WERI-Rb-1 (cell line): ENCODE results near the gene OR51V1.
"Not testable (repeated sequence)": the region's sequence is repeated elsewhere in the genome, so short reads cannot be mapped to it uniquely, and the experiment has no call there.

Experiments used
- DNase-seq: peaks from one replicate; pipeline ENCODE4 v3.0.0-alpha.2; 2020
- H3K27ac ChIP-seq: fragments of 250-450 bp; sonication (Bioruptor Pico); 2 replicates; pipeline ENCODE4 v1.5.1; 2020; ENCODE audit warnings: mild to moderate bottlenecking, moderate library complexity
- H3K27me3 ChIP-seq: fragments of 250-450 bp; sonication (Bioruptor Pico); 2 replicates; pipeline ENCODE4 v1.5.1; 2021; ENCODE audit warnings: mild to moderate bottlenecking, low read depth, moderate library complexity; ENCODE audit not compliant: insufficient read depth, severe bottlenecking
- H3K36me3 ChIP-seq: fragments of 250-450 bp; sonication (Bioruptor Pico); 2 replicates; pipeline ENCODE4 v1.5.1; 2020; ENCODE audit warnings: mild to moderate bottlenecking, moderate library complexity
- H3K4me3 ChIP-seq: 2 replicates; pipeline ENCODE4 v1.5.1; 2011; ENCODE audit warnings: low read depth, mild to moderate bottlenecking, control low read depth, low read length
- H3K9me3 ChIP-seq: fragments of 250-450 bp; sonication (Bioruptor Pico); 2 replicates; pipeline ENCODE4 v1.5.1; 2021; ENCODE audit warnings: mild to moderate bottlenecking, moderate library complexity; ENCODE audit not compliant: severe bottlenecking
- TF ChIP-seq, protein P1 (sequence below): IDR thresholded peaks from 2 replicates; pipeline ENCODE4 v1.5.1; 2011; ENCODE audit warnings: low read depth, mild to moderate bottlenecking, control low read depth, inconsistent platforms, low read length

OR51V1 gene, protein sequence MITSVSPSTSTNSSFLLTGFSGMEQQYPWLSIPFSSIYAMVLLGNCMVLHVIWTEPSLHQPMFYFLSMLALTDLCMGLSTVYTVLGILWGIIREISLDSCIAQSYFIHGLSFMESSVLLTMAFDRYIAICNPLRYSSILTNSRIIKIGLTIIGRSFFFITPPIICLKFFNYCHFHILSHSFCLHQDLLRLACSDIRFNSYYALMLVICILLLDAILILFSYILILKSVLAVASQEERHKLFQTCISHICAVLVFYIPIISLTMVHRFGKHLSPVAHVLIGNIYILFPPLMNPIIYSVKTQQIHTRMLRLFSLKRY

DNA sequence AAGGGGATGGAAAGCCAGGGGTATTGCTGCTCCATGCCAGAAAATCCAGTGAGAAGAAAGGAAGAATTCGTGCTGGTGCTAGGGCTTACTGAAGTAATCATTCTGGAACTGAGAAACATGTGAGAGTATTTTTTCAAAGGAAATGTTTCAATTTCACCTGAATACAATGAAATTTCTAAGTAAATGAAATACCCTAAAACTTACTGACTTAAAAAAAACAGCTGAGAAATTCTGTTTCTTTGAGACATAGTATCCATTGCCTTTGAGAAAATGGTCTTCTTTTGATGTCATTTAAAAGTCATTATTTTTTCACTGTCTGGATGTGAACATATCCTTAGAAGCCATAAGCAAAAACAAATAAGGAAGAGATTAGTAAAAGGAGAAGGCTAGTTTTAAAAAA, at the start of gene OR51V1:
Gene OR51V1 (minus strand): TSS at position 101 of the 400 bp plus-strand sequence. CDS start 0 bp downstream, at position 101.
- Histone ChIP-seq H3K36me3 (no peaks in the 10 kb centered on the region), H3K9me3 (no peaks in the 10 kb centered on the region), H3K27ac (no peak within 1 kb of the TSS), H3K4me3 (no peak within 1 kb of the TSS), H3K27me3 (peaks cover 55% of the 10 kb centered on the region)
- DNase-seq = no peak
- TF ChIP-seq, protein P1, sequence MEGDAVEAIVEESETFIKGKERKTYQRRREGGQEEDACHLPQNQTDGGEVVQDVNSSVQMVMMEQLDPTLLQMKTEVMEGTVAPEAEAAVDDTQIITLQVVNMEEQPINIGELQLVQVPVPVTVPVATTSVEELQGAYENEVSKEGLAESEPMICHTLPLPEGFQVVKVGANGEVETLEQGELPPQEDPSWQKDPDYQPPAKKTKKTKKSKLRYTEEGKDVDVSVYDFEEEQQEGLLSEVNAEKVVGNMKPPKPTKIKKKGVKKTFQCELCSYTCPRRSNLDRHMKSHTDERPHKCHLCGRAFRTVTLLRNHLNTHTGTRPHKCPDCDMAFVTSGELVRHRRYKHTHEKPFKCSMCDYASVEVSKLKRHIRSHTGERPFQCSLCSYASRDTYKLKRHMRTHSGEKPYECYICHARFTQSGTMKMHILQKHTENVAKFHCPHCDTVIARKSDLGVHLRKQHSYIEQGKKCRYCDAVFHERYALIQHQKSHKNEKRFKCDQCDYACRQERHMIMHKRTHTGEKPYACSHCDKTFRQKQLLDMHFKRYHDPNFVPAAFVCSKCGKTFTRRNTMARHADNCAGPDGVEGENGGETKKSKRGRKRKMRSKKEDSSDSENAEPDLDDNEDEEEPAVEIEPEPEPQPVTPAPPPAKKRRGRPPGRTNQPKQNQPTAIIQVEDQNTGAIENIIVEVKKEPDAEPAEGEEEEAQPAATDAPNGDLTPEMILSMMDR = no peak

DNA sequence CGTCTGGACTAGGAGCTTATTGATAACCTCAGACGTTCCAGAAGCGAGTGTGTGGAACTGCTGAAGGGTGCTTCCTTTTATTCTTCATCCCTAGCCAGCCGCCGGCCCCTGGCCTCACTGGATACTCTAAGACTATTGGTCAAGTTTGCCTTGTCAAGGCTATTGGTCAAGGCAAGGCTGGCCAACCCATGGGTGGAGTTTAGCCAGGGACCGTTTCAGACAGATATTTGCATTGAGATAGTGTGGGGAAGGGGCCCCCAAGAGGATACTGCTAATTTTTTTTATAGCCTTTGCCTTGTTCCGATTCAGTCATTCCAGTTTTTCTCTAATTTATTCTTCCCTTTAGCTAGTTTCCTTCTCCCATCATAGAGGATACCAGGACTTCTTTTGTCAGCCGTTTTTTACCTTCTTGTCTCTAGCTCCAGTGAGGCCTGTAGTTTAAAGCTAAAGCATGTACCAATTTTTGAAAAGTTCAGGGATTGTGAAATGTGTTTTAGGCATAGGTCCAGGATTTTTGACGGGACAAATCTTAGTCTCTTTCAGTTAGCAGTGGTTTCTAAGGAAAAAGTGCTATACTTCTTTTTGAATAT, 49.4 kb upstream of the OR51V1 start, which contains the start of gene HBG1:
Gene HBG1 (minus strand): TSS at position 51 of the 590 bp plus-strand sequence. CDS start 53 bp downstream, outside the sequence.
- H3K4me3 ChIP-seq, H3K27ac ChIP-seq, H3K9me3 ChIP-seq, H3K36me3 ChIP-seq, DNase-seq: not testable (repeated sequence)
- H3K27me3 ChIP-seq = peaks cover 49% of the 10 kb centered on the region

DNA sequence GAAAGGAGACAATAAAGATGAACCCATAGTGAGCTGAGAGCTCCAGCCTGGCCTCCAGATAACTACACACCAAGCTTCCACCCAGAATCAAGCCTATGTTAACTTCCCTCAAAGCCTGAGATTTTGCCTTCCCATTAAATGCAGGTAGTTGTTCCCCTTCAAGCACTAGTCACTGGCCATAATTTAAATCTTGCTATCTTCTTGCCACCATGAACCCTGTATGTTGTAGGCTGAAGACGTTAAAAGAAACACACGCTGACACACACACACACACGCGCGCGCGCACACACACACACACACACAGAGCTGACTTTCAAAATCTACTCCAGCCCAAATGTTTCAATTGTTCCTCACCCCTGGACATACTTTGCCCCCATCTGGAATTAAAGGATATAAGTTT, 48.0 kb upstream of the OR51V1 start:
- H3K9me3 ChIP-seq, H3K27ac ChIP-seq, H3K36me3 ChIP-seq, H3K4me3 ChIP-seq, DNase-seq: not testable (repeated sequence)
- peaks cover 59% of the 10 kb centered on the region for H3K27me3 ChIP-seq

DNA sequence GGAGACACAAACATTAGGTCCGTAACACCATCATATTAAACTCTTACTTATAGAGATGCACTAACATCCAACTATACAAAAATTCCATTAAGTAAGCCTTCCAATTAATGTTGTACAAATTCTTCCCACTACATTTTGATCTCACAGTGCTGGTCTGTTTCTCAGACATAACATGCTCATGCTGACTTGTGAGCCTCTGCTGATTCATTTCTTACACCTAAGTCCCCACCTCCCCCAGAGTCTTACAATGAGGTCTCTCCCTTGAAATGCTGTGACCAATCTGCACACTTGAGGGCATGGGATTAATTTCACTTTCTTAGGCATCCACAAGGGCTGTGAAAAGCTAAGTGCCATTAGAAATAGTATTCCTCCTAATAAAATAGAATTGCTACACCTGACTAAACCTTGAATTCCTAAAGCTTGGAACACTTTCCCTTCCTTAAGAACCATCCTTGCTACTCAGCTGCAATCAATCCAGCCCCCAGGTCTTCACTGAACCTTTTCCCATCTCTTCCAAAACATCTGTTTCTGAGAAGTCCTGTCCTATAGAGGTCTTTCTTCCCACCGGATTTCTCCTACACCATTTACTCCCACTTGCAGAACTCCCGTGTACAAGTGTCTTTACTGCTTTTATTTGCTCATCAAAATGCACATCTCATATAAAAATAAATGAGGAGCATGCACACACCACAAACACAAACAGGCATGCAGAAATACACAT, 47.1 kb upstream of the OR51V1 start:
- DNase-seq = no peak
- Histone ChIP-seq H3K27ac (no peak overlapping the region), H3K9me3 (no peaks in the 10 kb centered on the region), H3K27me3 (peaks cover 67% of the 10 kb centered on the region), H3K36me3 (no peaks in the 10 kb centered on the region), H3K4me3 (no peak overlapping the region)
- TF ChIP-seq, protein P1 = no peak

DNA sequence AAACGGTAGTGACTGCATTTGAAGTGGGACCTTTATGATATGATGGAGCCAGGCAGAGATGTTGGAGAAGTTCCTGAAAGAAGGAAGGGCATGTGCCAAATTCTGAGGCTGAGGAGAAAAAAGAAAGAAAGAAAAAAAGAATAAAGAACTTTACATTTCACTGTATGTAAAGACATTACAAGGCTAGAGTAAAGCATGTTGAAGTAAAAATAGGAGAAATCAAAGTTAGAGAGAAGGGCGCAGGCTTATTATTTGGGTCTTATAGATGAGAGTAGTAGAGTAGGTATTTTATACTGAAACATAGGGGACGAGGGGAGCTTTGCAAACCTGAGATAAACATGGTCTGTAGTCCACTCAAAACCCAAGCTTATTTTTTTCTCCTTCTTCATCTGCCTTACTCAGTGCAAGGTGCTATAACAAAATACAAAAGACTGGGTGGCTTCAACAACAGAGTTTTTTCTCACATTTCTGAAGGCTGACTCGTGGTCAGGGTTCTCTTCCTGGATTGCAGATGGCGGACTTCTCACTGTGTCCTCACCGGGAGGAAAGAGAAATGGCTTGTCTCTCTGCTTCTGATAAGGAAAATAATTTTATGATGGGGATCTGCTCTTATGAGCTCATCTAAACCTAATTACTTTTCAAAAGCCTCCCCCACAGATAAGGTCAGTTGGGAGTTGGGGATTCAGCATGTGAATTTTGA, 46.4 kb upstream of the OR51V1 start:
- TF ChIP-seq, protein P1 = no peak
- no peak for DNase-seq
- Histone ChIP-seq H3K27me3 (peaks cover 63% of the 10 kb centered on the region), H3K4me3 (no peak overlapping the region), H3K9me3 (no peaks in the 10 kb centered on the region), H3K36me3 (no peaks in the 10 kb centered on the region), H3K27ac (no peak overlapping the region)

DNA sequence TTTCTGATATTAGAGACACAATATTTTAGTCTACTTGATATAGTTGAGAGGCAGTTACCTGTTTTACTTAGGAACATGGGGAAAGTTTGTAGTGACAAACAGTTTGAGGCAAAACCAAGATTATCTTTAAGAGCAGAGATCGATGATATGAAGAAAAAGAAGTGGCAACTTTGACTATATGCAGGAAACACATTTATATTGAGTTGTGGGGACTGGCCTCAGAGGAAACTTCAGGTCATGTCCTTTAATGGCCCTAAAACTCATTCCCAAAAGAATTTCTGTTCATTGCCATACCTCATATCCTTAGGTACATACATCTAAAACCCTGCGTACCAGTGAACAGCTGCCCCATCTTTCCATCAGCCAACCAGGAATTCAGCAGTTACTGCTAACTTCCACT, 44.7 kb upstream of the OR51V1 start:
- no peaks in the 10 kb centered on the region for H3K9me3 ChIP-seq
- H3K4me3 ChIP-seq = no peak overlapping the region
- H3K27me3 ChIP-seq = peaks cover 59% of the 10 kb centered on the region
- DNase-seq = no peak
- TF ChIP-seq, protein P1 = no peak
- H3K27ac ChIP-seq = no peak overlapping the region
- H3K36me3 ChIP-seq = no peaks in the 10 kb centered on the region
